H7 (cell line): ENCODE measurements around the gene HES5. TPM values are rescaled to one million over a fixed set of nuclear protein-coding genes. Genes with fewer than 3 reads are reported as not detected.

Experiments
- DNase-seq: peaks from one replicate; pipeline ENCODE4 v3.0.0; 2012
- H3K27me3 ChIP-seq: 2 replicates; pipeline ENCODE4 v1.6.0; 2011; ENCODE audit warnings: mild to moderate bottlenecking, low read length; ENCODE audit not compliant: control insufficient read depth, insufficient read depth
- H3K36me3 ChIP-seq: replicated peaks from 2 replicates; pipeline ENCODE4 v1.5.1; 2011; ENCODE audit warnings: low read length; ENCODE audit not compliant: control insufficient read depth, insufficient read depth
- H3K4me3 ChIP-seq: 2 replicates; pipeline ENCODE4 v1.5.1; 2011; ENCODE audit warnings: low read depth, mild to moderate bottlenecking, control low read depth, low read length, moderate library complexity; ENCODE audit not compliant: insufficient read depth
- total RNA-seq: library from RNA; depleted of rRNA; stranded (reverse); fragments of >200 nt; shearing (Covaris generic); gene quantifications from 2 replicates; pipeline ENCODE4 v1.2.3, GENCODE V29; 2014

HES5 gene
- total RNA-seq, 1 experiment from 2014 or later, result 0.07 TPM

DNA sequence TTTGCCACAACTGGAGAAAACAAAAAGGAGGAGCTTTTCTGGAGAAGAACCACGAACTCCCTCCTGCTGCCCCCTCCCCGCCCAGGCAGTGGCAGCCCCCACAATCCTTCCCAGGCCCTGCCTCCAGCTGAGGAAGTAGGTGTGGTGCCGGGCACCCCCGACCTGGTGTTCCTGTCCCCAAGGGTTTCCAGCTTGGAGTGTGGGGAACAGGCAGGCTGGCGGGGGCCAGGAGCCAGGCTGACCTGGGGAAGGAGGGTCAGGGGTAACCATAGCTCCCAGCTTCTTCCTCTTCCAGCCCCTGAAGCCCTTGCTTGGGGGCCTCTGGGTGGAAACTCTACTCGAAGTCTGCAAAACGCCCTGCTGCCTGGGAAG is 4.2 kb upstream of the HES5 start:
- H3K4me3 ChIP-seq, result no peak overlapping the region
- DNase-seq, result no peak
- peaks cover 39% of the 10 kb centered on the region for H3K27me3 ChIP-seq
- H3K36me3 ChIP-seq, result no peaks in the 10 kb centered on the region

DNA sequence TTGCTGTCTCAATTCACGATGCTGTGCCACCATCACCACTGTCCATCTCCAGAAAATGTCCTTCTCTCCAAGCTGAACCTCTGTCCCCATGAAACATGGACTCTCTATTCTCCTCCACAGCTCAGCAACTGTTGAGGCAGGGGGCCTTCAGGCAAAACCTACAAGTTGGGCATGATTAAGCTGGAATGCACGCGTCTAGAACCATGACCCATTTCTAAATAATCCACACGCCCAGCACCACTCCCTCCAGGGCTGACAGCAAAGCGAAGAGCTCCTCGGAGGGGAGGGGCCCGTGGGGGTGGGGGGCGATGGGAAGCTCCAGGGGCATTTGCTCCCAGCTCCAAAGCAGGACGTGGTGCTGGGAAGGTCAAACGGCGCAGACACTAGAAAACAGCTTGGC is 3.3 kb upstream of the HES5 start:
- Histone ChIP-seq H3K36me3 (no peaks in the 10 kb centered on the region), H3K27me3 (peaks cover 47% of the 10 kb centered on the region), H3K4me3 (no peak overlapping the region)
- DNase-seq, result no peak

DNA sequence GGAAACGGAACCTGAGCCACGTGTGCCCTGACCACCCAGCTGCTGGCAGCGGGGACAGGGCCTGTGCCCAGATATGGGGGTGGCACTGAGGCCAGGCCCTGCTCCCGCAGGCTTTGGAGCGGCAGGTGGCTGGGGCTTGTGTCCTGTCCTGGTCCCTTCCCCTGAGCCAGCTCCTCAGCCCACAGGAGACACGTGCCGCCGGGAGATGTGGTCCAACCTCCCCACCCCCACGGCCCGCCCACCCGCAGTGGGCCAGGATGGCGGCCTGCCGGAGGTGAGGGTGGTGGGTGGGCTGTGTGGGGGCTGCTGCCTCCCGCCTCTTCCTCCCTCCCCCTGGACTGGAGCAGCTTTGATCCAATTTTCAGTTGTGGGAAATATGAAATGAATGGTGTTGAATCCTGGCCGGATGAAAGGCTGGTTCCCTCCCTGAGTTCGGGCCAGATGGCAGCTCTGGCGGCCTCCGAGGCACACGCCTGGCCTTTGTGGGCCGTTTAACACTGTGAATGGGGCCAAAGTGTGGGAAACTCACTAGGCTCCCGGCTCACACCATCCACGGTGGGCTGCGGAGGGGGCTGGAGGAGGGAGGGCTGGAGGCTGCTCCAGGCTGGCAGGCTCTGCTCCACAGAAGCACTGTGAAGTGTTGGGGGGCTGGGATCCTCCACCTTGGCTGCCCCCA is 2.6 kb upstream of the HES5 start:
- H3K27me3 ChIP-seq, result peaks cover 55% of the 10 kb centered on the region

DNA sequence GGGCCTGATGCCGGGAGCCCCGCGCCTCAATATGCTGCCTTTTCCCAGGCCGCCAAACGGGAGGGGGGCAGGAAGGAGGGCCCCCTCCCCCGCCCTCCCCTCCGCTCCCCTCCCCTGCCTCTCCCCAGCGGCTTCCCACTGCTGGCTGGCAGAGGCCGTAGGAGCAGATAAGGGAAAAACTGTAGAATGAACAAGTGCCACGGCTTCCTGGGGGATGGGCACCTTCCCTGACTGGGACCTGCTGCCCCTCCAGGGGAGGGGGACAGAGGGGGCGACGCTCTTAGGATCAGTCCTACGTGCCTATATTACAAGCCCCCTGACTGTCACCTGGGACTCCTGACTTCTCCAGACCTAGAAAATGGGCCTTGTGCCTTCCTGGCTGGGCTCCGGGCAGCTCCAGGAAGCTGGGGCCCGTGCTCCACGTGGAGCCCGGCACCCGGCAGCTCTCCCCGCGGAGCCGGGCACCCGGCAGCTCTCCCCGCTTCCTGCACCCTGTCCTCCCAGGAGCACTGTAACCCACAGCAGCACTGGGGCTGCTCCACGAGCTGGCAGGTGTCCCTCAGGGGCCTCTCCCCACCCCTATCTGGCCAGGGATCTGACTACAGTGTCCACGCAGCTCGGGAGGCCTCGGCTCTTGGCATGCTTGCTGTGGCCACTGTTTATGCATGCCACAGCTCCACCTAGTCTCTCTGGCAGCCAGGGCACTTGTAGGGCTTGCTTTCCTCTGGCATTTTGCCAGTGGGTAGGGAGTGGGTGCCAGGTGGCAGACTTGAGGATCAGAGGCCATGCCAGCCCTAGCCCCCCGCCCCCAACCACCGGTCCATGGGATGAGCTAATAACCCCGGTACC is 674 bp upstream of the HES5 start:
- Histone ChIP-seq H3K4me3 (no peak overlapping the region), H3K27me3 (peaks cover 62% of the 10 kb centered on the region), H3K36me3 (no peaks in the 10 kb centered on the region)
- DNase-seq, result no peak

More for the DNA sequence above, 2.6 kb upstream of the HES5 start:
- no peak for DNase-seq
- Histone ChIP-seq H3K36me3 (no peaks in the 10 kb centered on the region), H3K4me3 (no peak overlapping the region)

GRCh38 chr1:2528966-2529783 is 888 bp downstream of the HES5 start:
- DNase-seq, result peak; percentile 93
- no peaks in the 10 kb centered on the region for H3K36me3 ChIP-seq
- peak overlapping the region; percentile 29 for H3K4me3 ChIP-seq
- peaks cover 59% of the 10 kb centered on the region for H3K27me3 ChIP-seq

DNA sequence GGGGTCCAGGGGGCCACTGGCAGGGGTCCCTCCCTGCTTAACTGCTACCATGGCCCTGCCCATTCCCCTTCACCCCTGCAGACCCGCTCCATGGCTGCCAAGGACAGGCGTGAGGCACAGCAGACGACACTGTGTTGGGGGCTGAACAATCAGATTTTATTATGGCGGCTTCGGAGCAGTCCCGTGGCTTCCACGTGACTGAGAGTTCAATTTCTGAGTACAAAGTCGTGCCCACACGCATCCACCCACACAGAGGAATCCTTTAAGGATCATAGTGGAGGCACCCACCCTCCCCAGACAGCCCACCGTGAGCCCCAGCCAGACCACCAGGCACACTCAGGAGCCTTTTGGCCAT is 1.5 kb downstream of the HES5 start:
- Histone ChIP-seq H3K27me3 (peaks cover 59% of the 10 kb centered on the region), H3K4me3 (no peak overlapping the region), H3K36me3 (no peaks in the 10 kb centered on the region)
- DNase-seq, result no peak

DNA sequence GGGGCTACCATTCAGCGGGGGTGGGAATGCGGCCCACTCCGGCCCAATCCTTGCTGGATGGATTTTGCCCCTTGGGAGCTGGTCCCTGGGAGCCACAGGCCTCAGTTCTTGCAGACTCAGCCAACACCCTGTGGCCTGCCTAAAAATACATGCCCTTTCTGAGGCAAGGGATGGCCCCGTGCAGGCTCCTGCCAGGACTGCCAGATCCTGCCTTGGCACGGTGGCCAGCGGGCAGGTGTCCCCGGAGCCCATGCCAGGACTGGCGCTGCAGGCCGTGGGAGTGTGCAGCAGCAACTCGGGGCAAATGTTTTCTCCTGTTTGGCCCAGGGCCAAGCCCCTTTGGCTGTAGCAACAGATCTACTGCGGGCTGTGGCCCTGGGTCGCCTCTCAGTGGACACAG is 2.0 kb downstream of the HES5 start:
- Histone ChIP-seq H3K4me3 (no peak overlapping the region), H3K36me3 (no peaks in the 10 kb centered on the region), H3K27me3 (peaks cover 56% of the 10 kb centered on the region)
- DNase-seq, result no peak

GRCh38 chr1:2527556-2527860 is 2.6 kb downstream of the HES5 start:
- Histone ChIP-seq H3K27me3 (peaks cover 56% of the 10 kb centered on the region), H3K4me3 (no peak overlapping the region), H3K36me3 (0 out of 2 replicates have a peak, but pooled peaks cover 1% of the 10 kb centered on the region)
- no peak for DNase-seq

GRCh38 chr1:2526824-2527555 is 3.1 kb downstream of the HES5 start:
- no peak for DNase-seq
- Histone ChIP-seq H3K27me3 (peaks cover 51% of the 10 kb centered on the region), H3K36me3 (0 out of 2 replicates have a peak, but pooled peaks cover 1% of the 10 kb centered on the region), H3K4me3 (peak overlapping the region; percentile 24)

DNA sequence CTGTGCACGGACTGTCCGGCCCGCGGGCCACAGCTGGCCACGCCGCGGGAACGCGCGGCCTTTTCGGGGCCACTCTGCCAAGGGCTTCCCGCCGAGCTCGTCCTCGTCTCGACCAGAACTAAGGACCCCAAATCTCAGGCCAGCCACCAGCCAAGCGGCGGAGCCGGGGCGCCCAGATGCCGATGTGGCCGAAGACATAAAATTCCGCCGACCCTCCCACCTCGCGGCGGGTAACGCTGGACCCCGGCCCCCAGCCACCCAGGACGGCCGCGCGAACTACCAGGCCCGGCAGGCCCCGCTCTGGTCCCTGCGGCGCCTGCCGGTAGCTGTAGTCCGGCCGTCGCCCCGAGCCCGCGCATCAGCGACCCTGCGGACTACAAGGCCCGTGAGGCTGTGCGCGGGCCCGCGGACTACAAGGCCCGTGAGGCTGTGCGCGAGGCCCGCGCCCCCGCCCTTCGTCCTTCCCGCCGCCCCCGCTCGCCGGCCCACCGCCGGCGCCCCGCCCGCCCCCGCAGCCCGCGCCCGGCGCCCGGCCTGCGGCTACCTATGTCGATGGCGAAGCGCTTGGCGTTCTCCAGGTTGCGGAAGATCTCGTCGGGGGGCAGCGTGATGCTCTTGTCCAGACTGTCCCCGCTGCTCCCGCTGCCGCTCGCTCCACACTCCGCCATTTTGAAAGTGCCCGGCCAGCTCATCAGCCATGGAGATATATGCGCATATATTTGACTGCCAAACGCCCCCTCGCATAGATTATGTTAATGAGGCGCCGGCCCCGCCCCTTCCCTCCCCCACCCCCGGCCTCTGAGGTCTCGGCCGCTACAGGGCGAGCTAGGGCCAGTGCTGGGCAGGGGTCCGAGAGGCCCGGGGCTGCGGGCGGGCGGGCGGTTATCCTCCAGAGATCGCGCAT is 3.9 kb downstream of the HES5 start, which contains the start of gene PANK4:
Gene PANK4, minus strand, starts transcription at position 677 of the 904 bp plus-strand sequence. Its CDS starts 9 bp downstream, at position 668.
- Histone ChIP-seq H3K36me3 (peaks cover 4% of the 10 kb centered on the region; the same call in 1 of the 2 replicates), H3K4me3 (peak within 1 kb of the TSS; percentile 97), H3K27me3 (peaks cover 43% of the 10 kb centered on the region)
- DNase-seq, result peak; percentile 99

DNA sequence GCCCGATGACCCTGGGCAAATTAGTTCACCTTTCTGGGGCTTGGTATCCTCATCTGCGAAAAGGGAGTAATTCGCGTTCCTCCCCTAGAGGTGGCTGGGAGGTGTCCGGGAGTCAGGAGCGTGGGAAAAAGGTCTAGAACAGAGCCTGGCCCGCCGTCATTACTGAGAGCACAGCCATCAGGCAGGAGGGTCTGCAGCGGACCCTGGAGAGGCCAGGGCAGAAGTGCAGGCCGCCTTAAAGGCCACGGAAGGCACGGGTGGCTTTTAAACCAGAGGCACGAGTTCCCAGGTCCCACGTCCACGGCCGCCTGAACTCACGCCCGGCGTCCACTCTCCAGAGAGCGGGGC is 4.5 kb downstream of the HES5 start:
- DNase-seq, result no peak
- H3K4me3 ChIP-seq, result peak overlapping the region; percentile 97
- peaks cover 6% of the 10 kb centered on the region for H3K36me3 ChIP-seq
- peaks cover 36% of the 10 kb centered on the region for H3K27me3 ChIP-seq

GRCh38 chr1:2523891-2524609 is 6.0 kb downstream of the HES5 start:
- no peak overlapping the region for H3K4me3 ChIP-seq
- H3K27me3 ChIP-seq, result peaks cover 23% of the 10 kb centered on the region
- DNase-seq, result no peak
- peaks cover 12% of the 10 kb centered on the region for H3K36me3 ChIP-seq
